ENCODE results near the gene NUF2.

NUF2 gene

DNA sequence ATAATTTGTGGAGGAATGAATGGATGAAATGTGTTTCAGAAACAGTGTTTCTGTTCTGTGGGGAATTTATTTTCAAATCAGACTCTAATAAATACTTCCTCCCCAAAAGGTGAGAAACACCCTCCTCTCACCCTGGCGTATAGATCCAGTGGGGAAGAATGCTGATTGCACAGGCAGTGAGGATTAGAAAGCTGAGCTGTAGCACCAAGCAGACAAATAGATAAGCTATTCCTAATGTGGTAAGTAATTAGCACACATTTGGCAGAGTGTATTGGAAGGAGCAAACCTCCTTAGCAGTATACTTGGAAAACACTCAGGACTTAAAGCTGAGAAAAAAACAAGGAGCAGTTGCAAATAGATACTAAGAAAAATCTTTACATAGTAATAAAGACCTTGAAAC lies 50.8 kb downstream of the NUF2 start:
- no peak for ATAC-seq
- no peak for TF ChIP-seq GLIS3 (CRISPR knock-in tag; IDR thresholded peaks at IDR 0.05)
- no peak for TF ChIP-seq ZNF565 (CRISPR knock-in tag; conservative IDR thresholded peaks at IDR 0.05; ENCODE audit: low read depth)
- TF ChIP-seq, protein P1, sequence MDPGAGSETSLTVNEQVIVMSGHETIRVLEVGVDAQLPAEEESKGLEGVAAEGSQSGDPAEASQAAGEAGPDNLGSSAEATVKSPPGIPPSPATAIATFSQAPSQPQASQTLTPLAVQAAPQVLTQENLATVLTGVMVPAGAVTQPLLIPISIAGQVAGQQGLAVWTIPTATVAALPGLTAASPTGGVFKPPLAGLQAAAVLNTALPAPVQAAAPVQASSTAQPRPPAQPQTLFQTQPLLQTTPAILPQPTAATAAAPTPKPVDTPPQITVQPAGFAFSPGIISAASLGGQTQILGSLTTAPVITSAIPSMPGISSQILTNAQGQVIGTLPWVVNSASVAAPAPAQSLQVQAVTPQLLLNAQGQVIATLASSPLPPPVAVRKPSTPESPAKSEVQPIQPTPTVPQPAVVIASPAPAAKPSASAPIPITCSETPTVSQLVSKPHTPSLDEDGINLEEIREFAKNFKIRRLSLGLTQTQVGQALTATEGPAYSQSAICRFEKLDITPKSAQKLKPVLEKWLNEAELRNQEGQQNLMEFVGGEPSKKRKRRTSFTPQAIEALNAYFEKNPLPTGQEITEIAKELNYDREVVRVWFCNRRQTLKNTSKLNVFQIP (CRISPR knock-in tag; IDR thresholded peaks at IDR 0.05; ENCODE audit: borderline replicate concordance, low read depth) = no peak

DNA sequence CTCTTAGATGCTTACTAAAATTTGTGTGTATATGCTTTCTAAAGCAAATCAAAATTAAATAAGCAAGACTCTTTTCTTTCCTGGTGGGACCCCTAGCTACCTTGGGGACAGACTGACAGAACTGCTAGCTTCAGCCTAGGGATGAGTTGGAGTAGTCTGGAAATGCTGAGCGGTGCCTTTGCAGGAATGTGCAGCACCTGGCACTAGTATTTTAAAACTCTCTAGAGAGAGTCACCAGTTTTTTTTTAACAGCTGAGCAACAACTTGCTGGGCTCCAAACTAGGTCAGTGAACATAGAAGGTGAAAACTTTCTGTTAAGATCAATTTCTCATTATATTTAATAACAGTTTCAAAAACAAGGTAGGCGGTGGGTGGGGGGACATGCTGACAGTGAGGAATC lies 56.8 kb downstream of the NUF2 start:
- TF ChIP-seq TOX (CRISPR knock-in tag; IDR thresholded peaks at IDR 0.05; ENCODE audit: borderline replicate concordance) (no peak), ESRRG (CRISPR knock-in tag; IDR thresholded peaks at IDR 0.05) (no peak)
- no peak for ATAC-seq

DNA sequence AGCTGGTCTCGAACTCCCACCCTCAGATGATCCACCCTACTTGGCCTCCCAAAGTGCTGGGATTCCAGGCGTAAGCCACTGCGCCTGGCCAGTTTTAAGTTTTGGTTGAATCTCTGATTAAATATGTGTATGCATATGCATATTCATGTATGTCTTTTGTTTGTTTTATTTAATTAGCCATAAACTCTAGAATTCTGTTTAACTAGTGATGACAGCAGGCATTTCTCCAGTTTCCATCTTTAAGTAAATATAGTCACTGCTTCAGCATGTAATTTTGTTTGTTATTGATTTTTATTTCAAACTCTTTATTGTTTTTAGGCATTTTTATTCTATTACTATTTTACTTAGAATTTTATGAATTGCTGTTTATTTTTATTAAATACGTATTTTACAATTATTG lies 58.0 kb downstream of the NUF2 start:
- no peak for ATAC-seq
- TF ChIP-seq BACH2 (CRISPR knock-in tag; IDR thresholded peaks at IDR 0.05; ENCODE audit: borderline replicate concordance) (no peak), ESRRG (CRISPR knock-in tag; IDR thresholded peaks at IDR 0.05) (no peak), ISL1 (CRISPR knock-in tag; IDR thresholded peaks at IDR 0.05) (no peak), TOX (CRISPR knock-in tag; IDR thresholded peaks at IDR 0.05; ENCODE audit: borderline replicate concordance) (no peak), ZNF70 (CRISPR knock-in tag; IDR thresholded peaks at IDR 0.05) (no peak), PPARA (CRISPR knock-in tag; IDR thresholded peaks at IDR 0.05; ENCODE audit: borderline replicate concordance) (no peak), SNAI2 (CRISPR knock-in tag; IDR thresholded peaks at IDR 0.05) (no peak), ZFP3 (CRISPR knock-in tag; IDR thresholded peaks at IDR 0.05) (no peak), ZFP30 (CRISPR knock-in tag; IDR thresholded peaks at IDR 0.05) (no peak), ARNTL (CRISPR knock-in tag; IDR thresholded peaks at IDR 0.05; ENCODE audit: borderline replicate concordance, low read depth) (no peak), TCF4 (CRISPR knock-in tag; IDR thresholded peaks at IDR 0.05; ENCODE audit: borderline replicate concordance) (no peak)
- TF ChIP-seq, protein P2, sequence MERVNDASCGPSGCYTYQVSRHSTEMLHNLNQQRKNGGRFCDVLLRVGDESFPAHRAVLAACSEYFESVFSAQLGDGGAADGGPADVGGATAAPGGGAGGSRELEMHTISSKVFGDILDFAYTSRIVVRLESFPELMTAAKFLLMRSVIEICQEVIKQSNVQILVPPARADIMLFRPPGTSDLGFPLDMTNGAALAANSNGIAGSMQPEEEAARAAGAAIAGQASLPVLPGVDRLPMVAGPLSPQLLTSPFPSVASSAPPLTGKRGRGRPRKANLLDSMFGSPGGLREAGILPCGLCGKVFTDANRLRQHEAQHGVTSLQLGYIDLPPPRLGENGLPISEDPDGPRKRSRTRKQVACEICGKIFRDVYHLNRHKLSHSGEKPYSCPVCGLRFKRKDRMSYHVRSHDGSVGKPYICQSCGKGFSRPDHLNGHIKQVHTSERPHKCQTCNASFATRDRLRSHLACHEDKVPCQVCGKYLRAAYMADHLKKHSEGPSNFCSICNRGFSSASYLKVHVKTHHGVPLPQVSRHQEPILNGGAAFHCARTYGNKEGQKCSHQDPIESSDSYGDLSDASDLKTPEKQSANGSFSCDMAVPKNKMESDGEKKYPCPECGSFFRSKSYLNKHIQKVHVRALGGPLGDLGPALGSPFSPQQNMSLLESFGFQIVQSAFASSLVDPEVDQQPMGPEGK (CRISPR knock-in tag; IDR thresholded peaks at IDR 0.05; ENCODE audit: borderline replicate concordance) = no peak
- TF ChIP-seq, protein P1 (CRISPR knock-in tag; IDR thresholded peaks at IDR 0.05; ENCODE audit: borderline replicate concordance, low read depth) = no peak

DNA sequence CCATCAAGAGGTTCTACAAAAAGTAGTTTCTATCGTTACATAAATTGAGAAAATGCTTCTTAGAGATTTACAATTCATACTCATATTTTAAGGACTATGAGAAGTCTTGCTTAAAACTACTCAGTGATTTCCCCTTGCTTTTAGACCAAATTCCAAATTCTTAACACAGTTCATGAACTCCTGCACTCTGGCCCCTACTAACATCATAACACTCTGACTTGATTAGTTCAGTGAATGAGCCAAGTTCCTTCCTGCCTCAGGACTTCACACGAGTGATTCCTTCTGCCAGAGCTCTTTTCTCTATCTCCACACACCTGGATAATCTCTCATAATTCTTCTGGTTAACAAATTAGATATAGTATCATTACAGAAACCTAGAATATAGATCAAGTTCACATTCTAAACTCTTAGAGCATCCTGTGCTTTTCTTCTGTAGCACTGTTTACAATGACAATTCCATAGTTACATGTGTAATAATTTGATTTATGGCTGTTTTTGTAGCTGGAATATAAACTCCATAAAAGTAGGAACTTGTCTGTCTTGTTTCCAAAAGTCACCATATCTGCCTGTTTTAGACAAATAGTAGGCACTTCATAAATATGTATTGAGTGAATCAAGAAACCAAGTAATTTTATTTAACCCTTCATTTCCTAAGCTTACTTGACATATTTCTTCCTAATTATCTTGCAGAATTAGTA lies 59.9 kb downstream of the NUF2 start:
- ATAC-seq = no peak
- TF ChIP-seq SNAI2 (CRISPR knock-in tag; IDR thresholded peaks at IDR 0.05) (no peak), ZNF565 (CRISPR knock-in tag; conservative IDR thresholded peaks at IDR 0.05; ENCODE audit: low read depth) (no peak), ESRRG (CRISPR knock-in tag; IDR thresholded peaks at IDR 0.05) (no peak), RARB (CRISPR knock-in tag; IDR thresholded peaks at IDR 0.05) (no peak), CSDC2 (CRISPR knock-in tag; IDR thresholded peaks at IDR 0.05) (no peak), PPARA (CRISPR knock-in tag; IDR thresholded peaks at IDR 0.05; ENCODE audit: borderline replicate concordance) (no peak), GLIS3 (CRISPR knock-in tag; IDR thresholded peaks at IDR 0.05) (no peak), ZFP30 (CRISPR knock-in tag; IDR thresholded peaks at IDR 0.05) (no peak), ZNF70 (CRISPR knock-in tag; IDR thresholded peaks at IDR 0.05) (no peak), ZFP3 (CRISPR knock-in tag; IDR thresholded peaks at IDR 0.05) (no peak), ARNTL (CRISPR knock-in tag; IDR thresholded peaks at IDR 0.05; ENCODE audit: borderline replicate concordance, low read depth) (no peak), BACH2 (CRISPR knock-in tag; IDR thresholded peaks at IDR 0.05; ENCODE audit: borderline replicate concordance) (no peak), ISL1 (CRISPR knock-in tag; IDR thresholded peaks at IDR 0.05) (no peak)
- TF ChIP-seq, protein P3, sequence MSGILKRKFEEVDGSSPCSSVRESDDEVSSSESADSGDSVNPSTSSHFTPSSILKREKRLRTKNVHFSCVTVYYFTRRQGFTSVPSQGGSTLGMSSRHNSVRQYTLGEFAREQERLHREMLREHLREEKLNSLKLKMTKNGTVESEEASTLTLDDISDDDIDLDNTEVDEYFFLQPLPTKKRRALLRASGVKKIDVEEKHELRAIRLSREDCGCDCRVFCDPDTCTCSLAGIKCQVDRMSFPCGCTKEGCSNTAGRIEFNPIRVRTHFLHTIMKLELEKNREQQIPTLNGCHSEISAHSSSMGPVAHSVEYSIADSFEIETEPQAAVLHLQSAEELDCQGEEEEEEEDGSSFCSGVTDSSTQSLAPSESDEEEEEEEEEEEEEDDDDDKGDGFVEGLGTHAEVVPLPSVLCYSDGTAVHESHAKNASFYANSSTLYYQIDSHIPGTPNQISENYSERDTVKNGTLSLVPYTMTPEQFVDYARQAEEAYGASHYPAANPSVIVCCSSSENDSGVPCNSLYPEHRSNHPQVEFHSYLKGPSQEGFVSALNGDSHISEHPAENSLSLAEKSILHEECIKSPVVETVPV (CRISPR knock-in tag; IDR thresholded peaks at IDR 0.05) = no peak
- TF ChIP-seq, protein P1 (CRISPR knock-in tag; IDR thresholded peaks at IDR 0.05; ENCODE audit: borderline replicate concordance, low read depth) = no peak
- TF ChIP-seq, protein P4, sequence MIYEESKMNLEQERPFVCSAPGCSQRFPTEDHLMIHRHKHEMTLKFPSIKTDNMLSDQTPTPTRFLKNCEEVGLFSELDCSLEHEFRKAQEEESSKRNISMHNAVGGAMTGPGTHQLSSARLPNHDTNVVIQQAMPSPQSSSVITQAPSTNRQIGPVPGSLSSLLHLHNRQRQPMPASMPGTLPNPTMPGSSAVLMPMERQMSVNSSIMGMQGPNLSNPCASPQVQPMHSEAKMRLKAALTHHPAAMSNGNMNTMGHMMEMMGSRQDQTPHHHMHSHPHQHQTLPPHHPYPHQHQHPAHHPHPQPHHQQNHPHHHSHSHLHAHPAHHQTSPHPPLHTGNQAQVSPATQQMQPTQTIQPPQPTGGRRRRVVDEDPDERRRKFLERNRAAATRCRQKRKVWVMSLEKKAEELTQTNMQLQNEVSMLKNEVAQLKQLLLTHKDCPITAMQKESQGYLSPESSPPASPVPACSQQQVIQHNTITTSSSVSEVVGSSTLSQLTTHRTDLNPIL (CRISPR knock-in tag; IDR thresholded peaks at IDR 0.05; ENCODE audit: low read depth) = no peak
- TF ChIP-seq, protein P5, sequence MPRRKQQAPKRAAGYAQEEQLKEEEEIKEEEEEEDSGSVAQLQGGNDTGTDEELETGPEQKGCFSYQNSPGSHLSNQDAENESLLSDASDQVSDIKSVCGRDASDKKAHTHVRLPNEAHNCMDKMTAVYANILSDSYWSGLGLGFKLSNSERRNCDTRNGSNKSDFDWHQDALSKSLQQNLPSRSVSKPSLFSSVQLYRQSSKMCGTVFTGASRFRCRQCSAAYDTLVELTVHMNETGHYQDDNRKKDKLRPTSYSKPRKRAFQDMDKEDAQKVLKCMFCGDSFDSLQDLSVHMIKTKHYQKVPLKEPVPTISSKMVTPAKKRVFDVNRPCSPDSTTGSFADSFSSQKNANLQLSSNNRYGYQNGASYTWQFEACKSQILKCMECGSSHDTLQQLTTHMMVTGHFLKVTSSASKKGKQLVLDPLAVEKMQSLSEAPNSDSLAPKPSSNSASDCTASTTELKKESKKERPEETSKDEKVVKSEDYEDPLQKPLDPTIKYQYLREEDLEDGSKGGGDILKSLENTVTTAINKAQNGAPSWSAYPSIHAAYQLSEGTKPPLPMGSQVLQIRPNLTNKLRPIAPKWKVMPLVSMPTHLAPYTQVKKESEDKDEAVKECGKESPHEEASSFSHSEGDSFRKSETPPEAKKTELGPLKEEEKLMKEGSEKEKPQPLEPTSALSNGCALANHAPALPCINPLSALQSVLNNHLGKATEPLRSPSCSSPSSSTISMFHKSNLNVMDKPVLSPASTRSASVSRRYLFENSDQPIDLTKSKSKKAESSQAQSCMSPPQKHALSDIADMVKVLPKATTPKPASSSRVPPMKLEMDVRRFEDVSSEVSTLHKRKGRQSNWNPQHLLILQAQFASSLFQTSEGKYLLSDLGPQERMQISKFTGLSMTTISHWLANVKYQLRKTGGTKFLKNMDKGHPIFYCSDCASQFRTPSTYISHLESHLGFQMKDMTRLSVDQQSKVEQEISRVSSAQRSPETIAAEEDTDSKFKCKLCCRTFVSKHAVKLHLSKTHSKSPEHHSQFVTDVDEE (CRISPR knock-in tag; IDR thresholded peaks at IDR 0.05) = no peak

Measured in SK-N-SH treated with all-trans-retinoic acid at 6 μM for 48 hours (cell line).